GM11168 (cell line): ENCODE measurements around the gene NCDN.

Experiments
- in situ Hi-C: fragments of 300-500 bp; cut with MboI; formaldehyde crosslinking; loops from one replicate; pipeline ENCODE4 v1.12.0; 2022; ENCODE audit warnings: low sequenced_read_pairs; ENCODE audit not compliant: unreplicated experiment

NCDN gene

DNA sequence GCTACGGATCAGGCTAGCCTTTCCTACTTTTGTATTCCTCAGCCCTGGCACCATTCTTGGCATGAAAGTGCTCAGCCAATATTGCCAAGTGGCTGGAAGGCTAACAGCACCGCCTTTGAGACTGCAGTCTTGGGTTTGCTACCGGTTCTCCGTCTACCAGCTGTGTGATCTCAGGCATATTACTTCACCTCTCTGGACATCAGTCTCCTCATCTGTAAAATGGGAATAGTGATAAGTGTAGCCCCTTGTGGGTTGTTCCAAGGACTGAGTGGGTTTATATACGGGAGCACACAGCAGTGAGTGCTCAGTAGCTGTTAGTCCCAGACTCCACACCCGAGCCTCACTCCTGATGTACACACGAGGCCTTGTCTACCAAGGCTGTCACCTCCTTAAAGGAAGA lies 29.2 kb downstream of the NCDN start:
- in situ Hi-C loops: no loop called here

DNA sequence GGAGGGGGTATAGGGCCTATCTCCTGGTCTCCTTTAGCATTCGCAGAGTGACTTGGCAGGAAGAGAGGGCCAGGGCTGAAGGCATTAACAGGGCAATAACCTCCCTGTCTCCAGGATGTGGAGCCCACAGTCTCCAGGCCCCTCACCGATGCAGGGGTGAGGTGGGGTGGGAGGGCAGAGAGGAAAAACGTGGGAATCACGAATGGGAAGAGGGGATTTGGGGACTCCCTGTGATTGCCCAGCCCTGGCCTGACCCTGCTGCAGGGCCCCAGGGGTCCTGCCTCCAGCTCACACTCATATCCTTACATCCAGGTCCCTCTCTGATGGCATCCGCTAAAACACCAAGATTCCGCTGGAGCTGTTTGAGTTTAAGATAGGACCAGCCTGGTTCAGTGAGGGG lies 30.1 kb downstream of the NCDN start:
- in situ Hi-C loops: no loop called here

DNA sequence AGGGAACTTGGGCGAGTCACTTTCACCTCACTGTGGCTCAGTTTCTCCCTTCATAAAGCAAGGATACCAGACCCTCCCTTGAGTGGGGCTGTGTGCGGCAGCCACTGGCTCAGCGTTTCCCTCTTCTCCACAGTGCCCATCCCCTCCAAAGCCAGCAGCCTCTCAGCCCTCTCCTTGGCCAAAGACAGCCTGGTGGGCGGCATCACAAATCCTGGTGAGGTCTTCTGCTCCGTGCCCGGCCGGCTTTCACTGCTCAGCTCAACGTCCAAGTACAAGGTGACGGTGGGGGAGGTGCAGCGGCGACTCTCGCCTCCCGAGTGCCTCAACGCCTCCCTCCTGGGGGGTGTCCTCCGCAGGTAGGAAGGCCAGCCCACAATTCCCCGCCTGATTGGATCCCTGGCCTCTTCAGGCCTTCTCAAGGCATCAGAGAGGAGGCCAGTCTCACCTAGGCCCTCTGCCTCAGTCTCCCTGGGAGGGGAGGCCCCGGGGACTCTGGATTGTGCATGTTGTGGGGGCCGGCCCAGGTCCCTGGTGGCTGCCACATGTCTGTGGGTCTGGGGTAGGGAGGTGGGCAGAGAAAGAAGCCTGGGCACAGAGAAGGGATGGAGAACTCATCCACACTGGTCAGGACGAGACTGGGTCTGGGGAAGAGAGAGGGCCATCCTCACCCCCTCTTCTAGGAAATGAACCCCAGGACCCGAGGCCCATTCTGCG lies 30.8 kb downstream of the NCDN start:
- in situ Hi-C loops: no loop called here

DNA sequence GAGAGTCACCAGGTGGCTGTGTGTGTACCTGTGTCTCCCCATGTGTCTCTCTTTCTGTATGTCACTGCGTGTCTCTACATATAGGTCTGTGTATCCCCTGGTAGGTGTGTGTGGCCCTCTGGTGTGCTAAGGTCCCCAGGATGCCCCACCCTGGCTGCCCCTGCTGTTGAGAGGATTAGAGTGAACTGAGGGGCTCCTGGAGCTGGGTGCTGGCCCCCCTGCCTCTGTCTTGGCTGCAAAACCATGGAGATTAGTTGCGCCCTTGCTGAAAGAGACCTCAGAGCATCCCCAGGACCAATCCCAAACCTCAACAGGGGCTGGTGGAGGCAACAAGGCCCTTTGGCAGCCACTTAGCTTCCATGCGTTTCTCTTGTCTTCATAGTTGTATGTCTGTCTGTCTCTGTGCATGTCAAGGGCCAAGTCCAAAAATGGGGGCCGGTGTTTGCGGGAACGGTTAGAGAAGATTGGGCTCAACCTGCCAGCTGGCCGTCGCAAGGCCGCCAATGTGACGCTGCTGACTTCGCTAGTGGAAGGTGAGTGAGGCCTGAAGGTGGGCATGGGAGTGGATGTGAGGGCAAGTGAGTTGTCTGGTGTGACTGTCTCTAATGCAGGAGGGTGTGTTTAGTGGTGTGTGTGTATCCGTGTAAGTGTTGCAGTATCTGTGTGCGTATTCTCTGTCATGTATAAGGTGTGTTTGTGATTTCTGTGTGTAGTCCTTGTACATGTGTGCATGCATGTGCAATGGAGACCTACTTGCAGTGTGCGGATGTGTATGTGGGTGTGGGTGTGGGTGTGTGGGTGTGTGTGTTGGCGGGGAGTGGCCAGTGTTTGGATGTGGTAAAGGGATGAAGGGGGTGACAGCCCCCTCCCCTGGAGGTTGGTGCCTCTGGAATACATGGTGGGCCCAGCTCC lies 32.2 kb downstream of the NCDN start:
- in situ Hi-C loops: no loop called here

DNA sequence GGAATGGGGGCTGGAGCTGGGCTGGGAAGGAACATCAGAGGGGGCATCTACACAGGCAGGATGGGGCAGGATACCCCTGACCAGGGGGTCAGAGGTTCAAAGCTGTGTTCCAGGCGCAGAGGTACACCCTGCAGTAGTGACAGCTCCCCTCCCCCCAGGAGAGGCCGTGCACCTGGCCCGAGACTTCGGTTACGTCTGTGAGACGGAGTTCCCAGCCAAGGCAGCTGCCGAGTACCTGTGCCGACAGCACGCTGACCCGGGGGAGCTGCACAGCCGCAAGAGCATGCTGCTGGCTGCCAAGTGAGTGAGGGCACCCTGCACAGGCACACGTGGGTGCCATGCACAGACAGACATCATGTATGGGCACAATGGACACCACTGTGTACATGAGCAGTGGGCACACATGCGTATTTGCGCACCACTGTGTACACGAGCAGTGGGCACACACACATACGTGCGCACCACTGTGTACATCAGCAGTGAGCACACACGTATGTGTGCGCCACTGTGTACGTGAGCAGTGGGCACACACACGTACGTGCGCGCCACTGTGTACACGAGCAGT lies 33.0 kb downstream of the NCDN start:
- in situ Hi-C loops: no loop called here

DNA sequence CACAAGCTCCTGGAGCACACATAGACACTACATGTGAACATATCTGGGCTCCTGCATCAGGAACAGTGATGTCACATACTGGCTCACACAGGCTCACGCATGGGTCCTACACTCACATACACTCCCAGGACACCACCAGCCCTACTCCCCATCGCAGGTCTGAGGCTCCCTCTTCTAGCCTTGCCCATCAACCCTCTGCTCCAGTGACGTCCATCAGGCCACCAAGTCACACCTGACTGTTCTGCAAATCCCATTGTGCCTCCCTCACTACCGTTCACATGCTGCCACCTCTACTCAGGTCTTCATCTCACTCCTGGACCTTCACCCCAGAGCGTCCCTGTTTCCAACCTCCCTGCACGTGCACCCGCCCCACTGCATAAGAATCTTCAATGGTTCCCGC lies 33.6 kb downstream of the NCDN start:
- in situ Hi-C loops: no loop called here

DNA sequence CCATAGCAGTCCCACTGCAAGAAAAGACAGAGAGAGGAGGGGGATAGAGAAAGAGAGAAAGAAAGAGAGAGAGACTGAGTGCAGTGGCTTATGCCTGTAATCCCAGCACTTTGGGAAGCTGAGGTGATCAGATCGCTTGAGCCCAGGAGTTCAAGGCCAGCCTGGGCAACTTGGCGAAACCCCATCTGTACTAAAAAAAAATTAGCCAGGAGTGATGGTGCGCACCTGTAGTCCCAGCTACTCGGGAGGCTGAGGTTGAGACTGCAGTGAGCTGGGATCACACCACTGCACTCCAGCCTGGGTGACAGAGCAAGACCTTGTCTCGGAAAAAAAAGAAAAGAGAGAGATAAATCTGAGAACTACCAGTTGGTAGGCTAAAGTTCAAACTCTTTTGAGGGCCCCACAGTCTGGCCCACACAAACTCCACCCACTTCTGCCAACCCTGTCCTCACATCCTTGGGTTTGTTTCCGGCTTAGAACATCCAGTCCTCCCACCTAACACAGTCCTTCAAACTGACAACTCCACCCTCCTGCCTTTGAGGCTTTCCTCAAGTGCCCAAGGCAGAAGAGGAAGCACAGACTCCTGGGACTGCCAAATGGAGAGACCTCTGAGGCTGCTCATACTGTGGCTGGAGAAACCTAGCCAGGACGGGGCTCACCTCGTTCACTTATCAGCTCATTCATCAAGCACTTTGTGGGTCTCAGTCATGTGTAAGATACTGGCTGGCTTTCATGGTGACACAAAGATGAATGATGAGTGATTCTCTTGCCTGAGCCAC lies 35.6 kb downstream of the NCDN start:
- in situ Hi-C loops: no loop called here

DNA sequence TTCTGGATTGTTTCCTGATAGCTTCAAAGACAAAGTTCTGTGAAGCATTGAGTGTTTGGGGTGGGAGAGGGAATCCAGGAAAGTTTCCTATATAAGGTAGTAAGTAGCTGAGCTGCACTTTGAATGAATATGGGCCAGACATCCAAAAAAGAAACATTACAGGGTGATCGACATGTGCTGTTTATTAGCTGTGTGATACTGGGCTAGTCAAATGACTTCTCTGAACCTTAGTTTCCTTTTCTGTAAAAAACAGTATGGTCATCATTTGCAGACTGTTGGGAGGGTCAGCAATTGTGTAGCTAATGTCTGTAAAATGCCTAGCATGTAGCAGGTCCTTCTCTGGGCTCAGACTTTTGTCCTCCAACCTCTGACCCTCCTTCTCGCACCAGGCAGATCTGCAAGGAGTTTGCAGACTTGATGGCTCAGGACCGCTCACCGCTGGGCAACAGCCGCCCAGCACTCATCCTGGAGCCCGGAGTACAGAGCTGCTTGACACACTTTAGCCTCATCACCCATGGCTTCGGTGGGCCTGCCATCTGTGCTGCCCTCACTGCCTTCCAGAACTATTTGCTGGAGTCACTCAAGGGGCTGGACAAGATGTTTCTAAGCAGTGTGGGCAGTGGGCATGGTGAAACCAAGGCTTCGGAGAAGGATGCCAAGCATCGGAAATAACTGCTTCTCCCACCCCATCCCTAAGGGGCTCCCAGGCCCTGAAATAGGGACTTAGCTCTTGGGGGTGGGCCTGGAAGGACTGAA lies 36.6 kb downstream of the NCDN start:
- in situ Hi-C loops: no loop called here

DNA sequence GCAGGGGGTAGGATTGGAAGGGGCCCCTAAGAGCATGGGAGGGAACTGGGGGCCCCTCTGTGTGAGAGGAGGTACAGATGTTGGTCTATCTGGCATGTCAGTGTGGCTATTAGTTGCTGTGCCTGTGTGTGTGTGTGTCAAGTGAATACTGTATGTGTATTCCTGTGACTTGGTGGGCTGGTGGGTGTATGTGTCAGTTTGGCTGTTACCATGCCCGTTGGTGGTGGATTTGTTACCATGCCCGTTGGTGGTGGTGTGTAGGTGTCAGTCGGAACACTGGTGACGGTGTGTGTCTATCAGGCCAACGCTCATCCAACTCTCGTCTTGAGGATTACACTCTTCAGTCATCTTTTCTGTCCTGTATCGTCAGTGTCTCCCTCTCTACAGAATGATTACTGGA lies 38.1 kb downstream of the NCDN start:
- in situ Hi-C loops: no loop called here

DNA sequence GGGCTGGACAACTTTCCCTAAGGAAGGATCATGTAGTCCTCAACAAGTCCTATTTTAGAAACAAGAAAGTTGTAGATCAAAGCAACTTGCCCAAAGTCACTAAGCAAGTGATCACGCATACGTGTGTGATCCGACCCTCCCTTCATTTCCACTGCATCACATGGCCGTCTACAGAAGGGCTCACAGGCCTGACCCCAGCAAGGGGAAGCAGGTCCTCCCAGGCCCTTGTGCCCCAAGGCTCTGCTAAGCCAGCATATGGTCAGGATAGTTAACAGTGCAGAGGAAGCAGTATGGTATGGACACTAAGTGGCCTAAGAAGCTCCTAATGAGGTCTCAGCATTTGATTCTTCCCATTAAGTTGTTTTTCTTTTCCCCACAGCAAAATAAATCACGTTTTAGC lies 40.3 kb downstream of the NCDN start:
- in situ Hi-C loops: no loop called here

DNA sequence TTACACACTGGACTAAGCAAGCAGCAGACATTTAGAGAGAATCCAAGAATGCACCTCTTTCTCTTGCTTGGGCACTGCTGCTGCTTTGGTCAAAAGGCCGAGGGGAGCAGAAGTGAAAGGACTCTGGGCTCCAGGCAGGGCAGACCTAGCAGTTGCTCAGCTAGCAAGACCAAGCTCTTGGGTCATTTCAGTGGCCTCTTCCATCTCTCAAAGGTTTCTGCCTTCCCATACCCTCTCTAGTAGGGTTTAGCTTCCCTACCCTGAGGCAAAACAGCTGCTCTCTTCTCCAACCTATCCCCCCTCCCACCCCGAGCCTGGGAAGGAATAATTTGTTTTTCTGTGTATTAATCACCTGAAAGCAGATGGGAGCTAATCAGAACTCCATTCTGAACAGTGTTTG lies 41.3 kb downstream of the NCDN start:
- in situ Hi-C loops: no loop called here

DNA sequence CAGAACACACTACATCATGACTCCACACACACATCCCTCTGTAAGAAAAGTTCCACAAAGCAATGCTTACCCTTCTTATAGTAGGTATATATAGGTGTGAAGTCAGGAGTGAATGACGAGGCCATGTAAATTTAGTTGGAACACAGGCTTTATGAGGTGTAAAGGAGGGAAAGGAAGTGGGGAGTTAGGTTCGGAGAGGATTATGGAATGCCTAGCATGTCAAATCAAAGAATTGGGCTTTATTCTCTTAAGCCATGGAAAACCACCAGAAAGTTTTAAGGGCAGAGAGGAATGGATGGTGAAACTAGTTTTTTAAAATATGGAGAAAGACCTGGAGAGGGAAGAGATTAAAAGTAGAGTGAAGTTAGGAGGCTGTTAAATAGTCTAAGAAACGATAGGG lies 41.8 kb downstream of the NCDN start:
- in situ Hi-C loops: no loop called here

DNA sequence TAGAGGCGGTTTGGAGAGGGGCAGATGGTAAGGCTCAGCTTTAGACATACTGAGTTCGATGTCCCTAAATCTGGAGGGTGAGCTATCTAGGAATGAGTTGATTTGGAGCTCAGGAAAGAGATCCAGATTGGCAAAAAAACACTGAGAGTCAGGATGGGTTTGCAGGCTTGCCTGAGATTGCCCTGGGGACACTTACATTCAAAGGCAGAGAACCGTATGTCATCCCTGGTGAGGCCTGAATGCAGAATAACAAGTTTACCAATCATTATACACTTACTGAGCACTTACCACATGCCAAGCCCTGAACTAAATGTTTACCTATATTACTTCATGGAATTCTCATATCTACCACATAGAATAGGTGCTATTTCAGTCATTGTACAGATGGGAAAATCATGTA lies 43.0 kb downstream of the NCDN start:
- in situ Hi-C loops: no loop called here

DNA sequence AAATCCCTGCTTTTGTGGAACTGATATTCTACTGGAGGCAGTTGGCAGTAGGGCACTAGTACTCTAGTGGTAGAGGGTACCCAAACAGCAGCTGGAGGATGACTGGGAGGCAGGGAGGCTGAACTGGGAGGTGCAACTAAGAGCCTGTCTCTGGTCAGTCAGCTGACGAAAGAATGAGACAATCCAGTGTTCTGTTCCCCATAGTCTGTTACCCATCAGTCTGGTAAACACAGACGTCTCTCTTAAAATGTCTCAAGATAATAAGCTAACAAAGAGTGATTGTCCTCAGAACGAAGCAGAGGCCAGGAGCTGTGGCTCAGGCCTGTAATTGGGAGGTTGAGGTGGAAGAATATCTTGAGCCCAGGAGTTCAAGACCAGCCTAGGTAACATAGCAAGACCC lies 45.9 kb downstream of the NCDN start:
- in situ Hi-C loops: no loop called here

DNA sequence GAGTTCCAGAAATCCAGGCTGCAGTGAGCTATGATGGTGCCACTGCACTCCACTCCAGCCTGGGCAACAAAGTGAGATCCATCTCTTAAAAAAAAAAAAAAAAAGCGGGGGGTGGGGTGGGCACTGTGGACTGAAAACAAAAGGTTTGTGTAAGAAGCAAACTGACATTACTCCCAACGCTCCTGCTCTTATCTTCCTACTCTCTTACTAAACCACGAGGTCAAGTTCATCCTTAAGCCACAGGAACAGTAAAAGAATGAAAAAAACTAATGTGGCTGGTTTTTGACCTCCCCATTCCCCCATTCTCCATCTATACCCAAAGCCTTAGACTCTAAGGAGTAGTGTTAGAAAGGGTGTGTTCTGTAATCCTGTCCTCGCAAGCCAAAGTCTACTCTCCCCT lies 46.3 kb downstream of the NCDN start:
- in situ Hi-C loops: no loop called here

DNA sequence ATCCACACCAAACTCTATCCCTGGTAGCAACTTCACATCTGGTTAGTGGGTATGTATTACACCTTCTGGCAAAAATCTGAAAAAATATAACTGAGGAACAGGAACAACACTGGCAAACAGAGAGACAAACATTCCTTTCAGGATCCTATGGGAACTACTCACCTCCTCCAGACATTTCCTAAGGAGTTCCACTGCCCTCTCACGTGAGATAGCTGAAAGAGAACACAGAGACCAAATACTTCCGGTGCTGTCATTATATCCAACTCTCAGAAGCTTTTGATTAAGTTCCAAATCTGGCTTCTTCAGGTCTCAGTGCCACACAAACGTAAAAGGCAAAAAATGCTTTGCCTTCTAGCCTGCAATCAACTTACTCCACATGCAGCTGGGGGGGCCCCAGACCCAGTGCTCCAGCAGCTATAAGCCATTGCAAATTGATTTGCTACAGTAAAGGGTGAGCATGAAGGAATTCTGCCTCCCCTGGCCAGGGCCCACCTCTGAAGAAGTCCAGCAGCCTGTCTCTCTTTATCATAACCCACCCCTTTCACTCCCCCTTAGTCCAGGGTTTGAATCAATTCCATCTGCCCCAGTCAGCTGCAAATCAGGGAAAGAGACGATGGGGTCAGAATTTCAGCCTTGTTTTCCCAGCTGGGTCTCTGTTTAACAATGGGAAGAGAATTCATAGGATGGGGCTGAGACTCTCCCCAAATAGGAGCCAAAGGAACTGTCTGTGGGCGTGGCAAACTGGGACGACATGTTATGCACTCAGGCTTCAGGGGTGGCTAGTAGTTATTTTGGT lies 47.7 kb downstream of the NCDN start:
- in situ Hi-C loops: no loop called here

DNA sequence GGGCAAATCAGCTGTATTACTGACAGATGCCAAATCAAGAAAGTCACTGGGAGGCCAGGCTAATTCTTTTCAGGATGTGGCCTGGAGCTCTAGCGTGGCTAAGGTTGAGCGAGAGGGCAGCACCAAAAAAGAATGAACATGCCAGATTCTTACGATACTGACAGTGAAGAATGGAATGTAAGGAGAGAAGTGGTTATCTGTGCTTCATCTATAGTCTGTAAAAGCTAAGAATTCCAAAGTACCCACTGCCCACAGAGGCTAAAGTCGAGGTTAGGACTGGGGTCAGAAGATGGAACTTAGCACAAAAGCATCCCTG lies 48.2 kb downstream of the NCDN start:
- in situ Hi-C loops: no loop called here

DNA sequence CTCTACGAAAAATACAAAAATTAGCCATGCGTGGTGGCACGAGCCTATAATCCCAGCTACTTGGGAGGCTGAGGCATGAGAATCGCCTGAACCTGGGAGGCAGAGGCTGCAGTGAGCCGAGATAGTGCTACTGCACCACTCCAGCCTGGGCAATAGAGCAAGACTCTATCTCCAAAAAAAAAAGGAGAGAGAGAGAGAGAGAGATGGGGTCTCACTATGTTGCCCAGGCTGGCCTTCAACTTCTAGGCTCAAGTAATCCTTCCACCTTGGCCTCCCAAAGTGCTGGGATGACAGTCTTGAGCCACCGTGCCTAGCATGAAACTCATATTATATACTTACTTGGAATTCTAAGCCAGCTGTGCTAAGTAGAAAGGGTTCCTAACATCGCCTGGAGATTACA lies 54.1 kb downstream of the NCDN start:
- in situ Hi-C loops: no loop called here

DNA sequence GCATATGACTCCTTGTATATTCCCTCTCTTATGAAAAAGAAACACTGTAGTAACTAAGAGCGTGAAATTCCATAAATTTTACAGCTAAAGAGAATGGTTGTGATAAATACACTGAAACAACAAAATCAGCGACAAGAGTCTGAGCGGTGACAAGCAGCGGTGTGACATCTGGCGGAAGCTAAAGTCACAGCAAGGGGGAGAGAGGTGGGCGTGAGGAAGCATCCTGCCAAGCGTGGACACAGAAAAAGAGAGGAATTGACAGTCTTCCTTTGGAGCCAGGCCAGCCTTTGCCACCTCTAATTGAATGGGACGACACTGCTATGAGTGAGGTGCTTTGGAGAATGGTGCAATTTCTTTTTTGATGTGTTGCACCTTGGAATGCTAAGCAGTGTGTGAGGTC lies 57.8 kb downstream of the NCDN start:
- in situ Hi-C loops: no loop called here
